CD4-positive, alpha-beta T cell treated with Interleukin-21 for 1 hour (primary cell): ENCODE results near the gene SMR3B.

Experiments used
- DNase-seq: peaks from one replicate; pipeline ENCODE4 v3.0.0-alpha.2; 2020

SMR3B gene

DNA sequence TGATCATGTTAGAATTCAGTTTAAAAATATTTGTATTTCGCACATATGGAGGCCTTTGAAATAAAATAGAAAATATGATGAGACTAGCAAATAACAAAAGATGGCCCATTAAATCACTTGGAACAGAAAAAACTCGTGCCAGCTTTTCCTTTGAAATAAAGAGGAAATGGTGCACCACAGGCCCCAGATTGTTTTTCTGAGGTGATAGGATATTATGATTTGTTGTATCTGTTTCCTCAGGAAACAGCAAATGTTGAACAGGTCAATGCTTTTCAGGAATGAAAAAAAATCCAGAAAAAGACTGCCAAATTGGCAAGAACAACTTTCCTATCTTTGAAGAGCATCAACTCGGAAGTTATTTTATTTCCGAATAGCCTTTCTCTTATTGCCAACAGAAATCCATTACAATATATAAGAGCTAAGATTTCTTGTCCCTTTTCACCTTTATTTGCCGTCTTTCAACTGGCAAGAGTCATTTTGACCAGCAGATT, at the start of gene SMR3B:
Gene SMR3B, plus strand, starts transcription at position 441 of the 491 bp plus-strand sequence. CDS start 1,380 bp downstream, outside the sequence.
- DNase-seq: no peak

DNA sequence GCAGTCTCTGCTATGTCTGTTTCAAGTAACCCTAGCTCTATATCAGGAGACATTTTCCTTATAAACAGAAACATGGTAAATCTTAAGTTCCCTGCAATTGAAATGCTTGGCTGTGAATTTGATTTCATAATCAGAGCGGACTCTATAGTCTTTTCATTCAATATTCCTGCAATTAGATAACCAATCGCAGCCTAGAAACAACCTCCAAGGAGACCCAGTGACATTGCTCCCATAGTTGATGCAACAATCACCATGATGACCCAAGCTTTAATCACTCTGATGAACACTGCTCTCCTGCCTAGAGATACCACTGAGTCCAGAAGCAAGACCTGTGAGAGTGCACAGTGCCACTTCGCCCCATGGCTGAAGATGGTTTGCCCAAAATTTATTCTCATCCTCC, 48.2 kb upstream of the SMR3B start, which contains the start of gene CABS1:
Gene CABS1, plus strand, starts transcription at position 301 of the 400 bp plus-strand sequence. Its CDS starts 59 bp downstream, at position 360.
- DNase-seq: no peak

DNA sequence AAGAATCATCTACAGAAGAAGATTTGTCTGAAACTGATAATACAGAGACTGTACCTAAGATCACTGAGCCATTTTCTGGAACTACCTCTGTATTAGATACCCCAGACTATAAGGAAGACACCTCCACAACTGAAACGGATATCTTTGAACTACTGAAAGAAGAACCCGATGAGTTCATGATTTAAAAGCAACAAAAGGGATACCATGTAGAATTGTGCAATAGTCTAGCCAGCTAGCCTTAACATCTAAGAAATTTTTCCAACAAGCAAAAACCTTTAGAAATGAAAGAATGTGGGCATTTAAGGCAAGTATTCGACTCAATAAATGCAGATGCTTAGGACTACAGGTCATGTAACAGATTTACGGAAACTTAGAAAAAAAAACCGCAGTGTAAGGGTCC, 46.9 kb upstream of the SMR3B start:
- no peak for DNase-seq

GRCh38 chr4:70337886-70338420, 45.0 kb upstream of the SMR3B start:
- no peak for DNase-seq

GRCh38 chr4:70356185-70356584, 26.7 kb upstream of the SMR3B start:
- no peak for DNase-seq

- no peak for DNase-seq
These were observed 23.7 kb upstream of the SMR3B start for GRCh38 chr4:70359115-70359661.

- DNase-seq: no peak
These were observed 22.5 kb upstream of the SMR3B start, which contains the start of gene SMR3A for GRCh38 chr4:70360460-70360859. Gene SMR3A, plus strand, starts transcription at chr4:70360760. Its CDS starts 1,356 bp downstream, at chr4:70362116.

GRCh38 chr4:70364002-70364401, 18.9 kb upstream of the SMR3B start:
- no peak for DNase-seq

- no peak for DNase-seq
These were observed 17.5 kb upstream of the SMR3B start for GRCh38 chr4:70365479-70365878.

DNA sequence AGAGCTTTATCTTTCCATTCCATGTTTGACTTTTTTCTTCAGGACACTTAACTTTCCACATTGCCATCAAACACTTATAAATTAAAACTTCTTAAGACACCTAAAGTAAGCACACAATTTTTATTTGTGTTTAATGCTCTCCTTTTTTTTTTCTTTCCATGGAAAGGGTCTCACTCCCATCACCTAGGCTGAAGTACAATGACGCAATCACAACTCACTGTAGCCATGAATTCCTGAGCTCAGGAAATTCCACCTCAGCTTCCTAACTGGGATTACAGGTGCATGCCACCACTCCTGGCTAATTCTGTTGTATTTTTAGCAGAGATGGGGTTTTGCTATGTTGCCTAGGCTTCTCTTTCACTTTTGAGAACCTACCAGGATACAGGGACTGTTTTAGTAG, 15.1 kb upstream of the SMR3B start:
- no peak for DNase-seq

DNA sequence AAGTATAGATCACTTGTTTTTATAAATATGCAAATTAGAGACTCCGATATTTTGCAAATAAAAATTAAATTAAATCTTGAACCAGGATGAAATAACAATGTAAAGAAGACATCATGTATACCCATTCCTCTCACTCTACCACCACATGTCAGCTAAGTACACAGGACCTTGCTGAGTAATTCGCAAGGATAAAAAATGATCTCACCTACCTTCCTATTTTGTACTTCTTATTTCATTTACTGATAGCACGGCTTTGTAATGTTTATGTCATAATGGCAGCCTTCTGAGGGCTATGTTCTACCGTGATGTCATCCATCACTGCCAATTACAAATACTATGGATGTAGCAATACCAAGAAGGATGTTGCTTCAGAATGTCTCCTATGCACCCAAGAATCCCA, 10.9 kb upstream of the SMR3B start:
- DNase-seq: no peak

DNA sequence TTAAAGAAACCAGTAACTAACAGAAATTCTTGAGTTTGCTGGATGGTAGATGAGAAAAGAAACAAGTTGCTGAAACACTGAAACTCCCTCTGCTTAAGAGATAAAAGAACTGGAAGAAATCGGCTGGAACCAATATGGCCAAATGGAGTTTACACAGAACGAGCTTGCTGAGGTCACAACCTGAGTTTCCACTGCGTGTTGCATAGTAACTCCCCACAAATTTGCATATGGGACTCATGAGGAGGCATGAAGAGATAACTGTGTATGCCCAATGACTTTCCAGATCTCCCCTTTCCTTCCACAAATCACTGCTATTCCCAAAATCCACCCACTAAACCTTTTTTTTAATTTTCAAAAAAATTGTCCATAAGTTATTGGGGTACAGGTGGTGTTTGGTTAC, 10.2 kb upstream of the SMR3B start:
- no peak for DNase-seq

DNA sequence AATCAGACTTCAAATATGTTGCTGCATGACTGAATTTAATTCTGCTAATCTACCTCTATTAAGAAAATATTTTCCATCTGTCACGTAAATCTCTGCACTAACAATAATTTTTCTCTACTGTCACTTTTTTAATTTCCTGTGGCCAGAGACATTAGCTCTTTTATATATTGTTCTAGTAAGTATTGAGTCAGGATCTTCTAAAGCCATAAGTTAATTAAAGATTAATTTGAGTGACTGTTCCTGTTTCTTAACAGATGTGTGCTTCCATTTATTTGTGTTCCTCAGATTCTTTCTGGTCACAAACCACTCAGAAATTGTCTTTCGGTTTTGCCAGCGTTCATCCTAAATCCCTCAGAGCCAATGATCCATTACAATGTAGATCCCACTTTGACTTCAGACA, 2.4 kb upstream of the SMR3B start:
- no peak for DNase-seq

DNA sequence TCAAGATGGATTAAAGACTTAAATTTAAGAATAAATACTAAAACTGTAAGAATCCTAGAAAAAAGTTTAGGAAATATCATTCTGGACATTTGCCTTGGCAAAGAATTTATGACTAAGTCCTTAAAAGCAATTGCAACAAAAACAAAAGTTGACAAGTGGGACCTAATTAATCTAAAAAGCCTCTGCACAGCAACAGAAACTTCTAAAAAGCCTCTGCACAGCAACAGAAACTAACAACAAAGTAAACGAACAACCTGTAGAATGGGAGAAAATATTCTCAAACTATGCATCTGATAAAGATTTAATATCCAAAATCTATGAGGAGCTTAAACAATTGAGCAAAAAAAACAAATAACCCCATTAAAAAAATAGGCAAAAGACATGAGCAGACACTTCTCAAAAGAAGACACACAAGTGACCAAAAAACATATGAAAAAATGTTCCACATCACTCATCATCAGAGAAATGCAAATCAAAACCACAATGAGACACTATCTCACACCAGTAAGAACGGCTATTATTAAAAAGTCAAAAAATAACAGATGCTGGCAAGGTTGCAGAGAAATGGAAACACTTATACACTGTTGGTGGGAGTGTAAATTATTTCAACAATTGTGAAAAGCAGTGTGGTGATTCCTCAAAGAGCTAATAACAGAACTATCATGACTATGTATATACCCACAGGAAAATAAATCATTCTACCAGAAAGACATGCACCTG, 9.3 kb downstream of the SMR3B start:
- DNase-seq: no peak

DNA sequence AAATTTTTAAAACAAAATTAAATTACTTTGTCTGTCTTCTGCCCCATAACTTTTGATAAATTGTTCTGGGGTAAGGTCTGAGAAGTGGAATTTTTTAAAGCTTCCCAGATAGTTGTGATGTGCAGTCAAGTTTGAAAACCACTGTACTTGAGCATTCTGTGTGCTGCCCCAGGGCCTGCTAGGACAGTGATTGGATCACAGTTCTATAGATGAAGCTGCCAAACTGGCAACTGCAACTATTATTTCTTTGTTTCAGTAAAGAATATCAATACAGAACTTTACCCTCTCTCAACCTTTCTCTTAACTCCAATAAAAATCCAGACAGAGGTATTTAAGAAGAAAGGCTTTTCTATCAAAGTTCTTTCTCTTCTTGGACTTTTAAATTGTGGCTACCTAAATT, 14.6 kb downstream of the SMR3B start, which contains the start of gene OPRPN:
Gene OPRPN, plus strand, starts transcription at position 361 of the 400 bp plus-strand sequence. CDS start 1,346 bp downstream, outside the sequence.
- no peak for DNase-seq

DNA sequence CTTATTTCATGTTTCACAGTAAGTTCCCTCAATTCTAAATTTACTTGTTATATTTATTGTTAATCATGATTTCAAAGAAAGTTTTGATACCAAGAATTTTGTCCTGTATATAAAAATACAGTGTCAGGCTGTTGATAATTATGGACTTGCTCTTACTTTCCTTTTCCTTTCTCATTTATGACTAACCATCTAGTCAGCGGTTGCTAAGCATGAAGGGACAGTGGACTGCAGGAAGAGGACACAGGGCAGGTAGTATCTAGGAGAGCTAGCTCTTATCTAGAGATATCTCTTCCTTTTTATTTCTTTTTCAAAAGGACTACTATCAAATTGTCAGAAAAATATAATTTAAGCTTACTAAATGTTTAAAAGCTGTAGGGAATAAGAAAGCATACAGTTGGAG, 16.4 kb downstream of the SMR3B start:
- no peak for DNase-seq

GRCh38 chr4:70402762-70403161, 19.8 kb downstream of the SMR3B start:
- DNase-seq: no peak

DNA sequence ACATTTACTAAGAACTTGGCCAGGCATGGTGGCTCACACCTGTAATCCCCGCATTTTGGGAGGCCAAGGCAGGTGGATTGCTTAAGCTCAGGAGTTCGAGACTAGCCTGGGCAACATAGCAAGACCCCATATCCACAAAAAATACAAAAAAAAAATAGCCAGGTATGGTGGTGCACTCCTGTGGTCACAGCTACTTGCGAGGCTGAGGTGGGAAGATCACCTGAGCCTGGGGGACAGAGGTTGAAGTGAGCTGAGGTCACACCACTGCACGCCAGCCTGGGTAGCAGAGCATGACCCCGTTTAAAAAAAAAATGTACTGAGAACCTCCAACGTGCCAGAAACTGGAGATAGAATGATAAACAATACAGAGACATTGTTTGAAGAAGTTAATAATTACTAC, 22.8 kb downstream of the SMR3B start:
- DNase-seq: no peak

DNA sequence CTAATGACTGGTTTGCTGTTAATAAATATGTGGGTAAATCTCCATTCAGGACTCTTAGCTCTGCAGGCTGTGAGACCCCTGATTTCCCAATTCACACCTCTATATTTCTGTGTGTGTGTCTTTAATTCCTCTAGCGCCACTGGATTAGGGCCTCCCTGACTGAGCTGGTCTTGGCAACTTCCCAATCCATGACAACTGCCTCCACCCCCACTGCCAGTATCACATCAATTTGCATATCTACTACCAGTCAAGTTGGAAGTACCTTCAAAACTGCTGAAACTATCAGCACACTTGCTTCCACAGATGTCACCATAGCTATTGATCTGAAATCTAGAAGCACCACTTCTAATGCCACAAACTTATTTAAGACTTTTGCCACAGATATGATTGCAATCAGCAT, 42.4 kb downstream of the SMR3B start:
- no peak for DNase-seq

GRCh38 chr4:70426789-70427188, 43.9 kb downstream of the SMR3B start:
- no peak for DNase-seq

- no peak for DNase-seq
These were observed 54.3 kb downstream of the SMR3B start for GRCh38 chr4:70437197-70437596.
